T-cell (primary cell): ENCODE data around the gene CHRNA3. TPM values are rescaled to one million over a fixed set of nuclear protein-coding genes. Genes with fewer than 3 reads are reported as not detected.

Experiments
- ATAC-seq, 4 experiments: fragments of 200-7000 bp in 3 of 4; fragments of 150-1000 bp in 1 of 4; cut with Tn5 transposase; replicated peaks in 1 of 4; 1 replicate in 3 of 4; 2 replicates in 1 of 4; pipeline ENCODE4 v1.10.0; 2021; ENCODE audit warnings: moderate library complexity in 3 of 4, mild to moderate bottlenecking in 2 of 4, moderate number of reproducible peaks in 1 of 4
- CTCF ChIA-PET, 2 donors: fragments of 300-600 bp; sonication (Branson Sonifier 250); formaldehyde crosslinking; loops; one replicate each; lab custom pipeline; 2022; ENCODE audit warnings: antibody characterized with exemption in 2 of 2; lab: Charles Lee
- POLR2A ChIA-PET, 2 donors: fragments of 300-600 bp; sonication (Branson Sonifier 250); formaldehyde crosslinking; loops; one replicate each; lab custom pipeline; 2022; ENCODE audit warnings: antibody characterized with exemption in 2 of 2; lab: Charles Lee
- DNase-seq, 35 experiments: peaks; one replicate each; pipeline versions ENCODE4 v3.0.0 to v3.0.0-alpha.2; 2013 to 2023
- H3K27ac ChIP-seq: one replicate; pipeline ENCODE4 v1.5.1; 2013; ENCODE audit warnings: low read length
- H3K27me3 ChIP-seq, 2 experiments: replicated peaks in 1 of 2; 1 replicate in 1 of 2; 2 replicates in 1 of 2; pipeline versions ENCODE4 v1.6.1 to v1.7.0; 2013; ENCODE audit warnings: low read length in 1 of 2, mixed read lengths in 1 of 2; ENCODE audit not compliant: control insufficient read depth in 2 of 2, insufficient read depth in 2 of 2; ENCODE audit errors: extremely low read depth in 1 of 2
- H3K36me3 ChIP-seq, 2 donors: 1 replicate in 1 of 2; 2 replicates in 1 of 2; pipeline versions ENCODE4 v1.6.1 to v1.7.0; 2013; ENCODE audit warnings: low read length in 1 of 2; ENCODE audit not compliant: control insufficient read depth in 2 of 2, insufficient read depth in 1 of 2; ENCODE audit errors: extremely low read depth in 1 of 2
- H3K4me1 ChIP-seq, 2 experiments: 1 replicate in 1 of 2; 2 replicates in 1 of 2; pipeline versions ENCODE4 v1.6.1 to v1.7.0; 2013; ENCODE audit warnings: low read length in 2 of 2, mixed read lengths in 1 of 2; ENCODE audit not compliant: insufficient read depth in 2 of 2, control insufficient read depth in 1 of 2; ENCODE audit errors: extremely low read depth in 1 of 2
- H3K4me3 ChIP-seq, 2 donors: 1 replicate in 1 of 2; 2 replicates in 1 of 2; pipeline versions ENCODE4 v1.5.1 to v1.7.0; 2013; ENCODE audit warnings: mild to moderate bottlenecking in 2 of 2, low read length in 1 of 2, moderate library complexity in 1 of 2; ENCODE audit not compliant: control insufficient read depth in 1 of 2; ENCODE audit errors: extremely low read depth in 1 of 2
- H3K9me3 ChIP-seq: 2 replicates; pipeline ENCODE4 v1.7.0; 2013
- H3K27ac Mint-ChIP-seq, 2 donors: one replicate each; pipeline ENCODE4 v1.8.0; 2020 to 2021; ENCODE audit warnings: mild to moderate bottlenecking in 2 of 2, mixed read lengths in 2 of 2
- H3K27me3 Mint-ChIP-seq, 2 donors: one replicate each; pipeline ENCODE4 v1.8.0; 2021 to 2022; ENCODE audit warnings: mixed read lengths in 2 of 2
- H3K36me3 Mint-ChIP-seq: one replicate; pipeline ENCODE4 v1.8.0; 2021; ENCODE audit warnings: mixed read lengths
- H3K4me1 Mint-ChIP-seq, 3 donors: one replicate each; pipeline ENCODE4 v1.8.0; 2020 to 2022; ENCODE audit warnings: mixed read lengths in 3 of 3, mild to moderate bottlenecking in 1 of 3
- H3K4me3 Mint-ChIP-seq, 3 donors: one replicate each; pipeline ENCODE4 v1.8.0; 2020 to 2022; ENCODE audit warnings: mild to moderate bottlenecking in 3 of 3, mixed read lengths in 3 of 3, moderate library complexity in 3 of 3
- H3K9me3 Mint-ChIP-seq, 3 donors: one replicate each; pipeline ENCODE4 v1.8.0; 2020 to 2022; ENCODE audit warnings: mixed read lengths in 3 of 3
- WGBS: methylation state at CpG from one replicate; pipeline ENCODE4 v1.1.5; 2013; ENCODE audit warnings: missing lambda C conversion rate; ENCODE audit not compliant: insufficient coverage; 5-methylcytosine and 5-hydroxymethylcytosine counted together
- total RNA-seq, 35 experiments: library from RNA in 6 of 35; stranded (reverse) in 6 of 35; fragments of 120-200 nt in 1 of 35; gene quantifications; one replicate each; pipeline versions ENCODE4 v1.2.1 to v1.2.4 and lab custom pipeline; 2013 to 2026

CHRNA3 gene
- total RNA-seq (not detected), total RNA-seq (lab: John Stamatoyannopoulos, UW) (0 to 0.07 (median 0) reads per million in 29 experiments)
- not detected for total RNA-seq (2013)

GRCh38 chr15:78620527-78621421 is at the start of gene CHRNA3:
TSS of gene CHRNA3 (minus strand) at chr15:78620996. CDS start at chr15:78620794, 202 bp downstream.
- 4% methylated on average over 97 of the region's 102 CpGs for WGBS
- DNase-seq: no peak
- Histone ChIP-seq H3K27ac (no peak within 1 kb of the TSS), H3K36me3 (no peaks in the 10 kb centered on the region), H3K4me3 (peak within 1 kb of the TSS in 1 of 2 donors; percentile 67), H3K9me3 (no peaks in the 10 kb centered on the region), H3K4me1 (peaks cover 0 to 4% of the 10 kb centered on the region in 2 experiments), H3K27me3 (peaks cover 3 to 54% of the 10 kb centered on the region in 2 experiments)
- H3K27me3 Mint-ChIP-seq: peaks cover 43 to 54% of the 10 kb centered on the region in 2 donors
- peak within 1 kb of the TSS in 1 of 2 donors; percentile 24 for H3K27ac Mint-ChIP-seq
- H3K9me3 Mint-ChIP-seq: no peaks in the 10 kb centered on the region
- H3K36me3 Mint-ChIP-seq: no peaks in the 10 kb centered on the region
- no peak for ATAC-seq
- peaks cover 10 to 13% (median 11%) of the 10 kb centered on the region in 3 donors for H3K4me1 Mint-ChIP-seq
- peak within 1 kb of the TSS in 2 of 3 donors; percentile 44 to 45 for H3K4me3 Mint-ChIP-seq
- ChIA-PET CTCF (interaction anchor here in 1 of 2 donors (0.7 kb wide), 1 partner anchor 89 kb away, joined by 3 read pairs; no protein-coding TSS in a partner anchor), POLR2A (no interaction called here)

- Mint-ChIP-seq H3K4me1 (no peaks in the 10 kb centered on the region), H3K27ac (no peak overlapping the region), H3K4me3 (no peak overlapping the region), H3K9me3 (no peaks in the 10 kb centered on the region), H3K27me3 (peaks cover 7 to 16% of the 10 kb centered on the region in 2 donors), H3K36me3 (no peaks in the 10 kb centered on the region)
- Histone ChIP-seq H3K27ac (no peak overlapping the region), H3K9me3 (no peaks in the 10 kb centered on the region), H3K36me3 (no peaks in the 10 kb centered on the region), H3K27me3 (peaks cover 0 to 11% of the 10 kb centered on the region in 2 experiments), H3K4me1 (no peaks in the 10 kb centered on the region), H3K4me3 (no peak overlapping the region)
- ChIA-PET POLR2A (no interaction called here), CTCF (no interaction called here)
- no peak for ATAC-seq
- WGBS: 67% methylated on average over 1 of the region's 2 CpGs
- no peak for DNase-seq
Measured at GRCh38 chr15:78668987-78669386, 48.2 kb upstream of the CHRNA3 start.

- DNase-seq: no peak
- Mint-ChIP-seq H3K4me3 (no peak overlapping the region), H3K36me3 (no peaks in the 10 kb centered on the region), H3K9me3 (no peaks in the 10 kb centered on the region), H3K27me3 (peaks cover 7 to 16% of the 10 kb centered on the region in 2 donors), H3K4me1 (peaks cover 0 to under 1% (median 0%) of the 10 kb centered on the region in 3 donors), H3K27ac (no peak overlapping the region)
- no peak overlapping the region for H3K4me3 ChIP-seq
- ChIA-PET POLR2A (no interaction called here), CTCF (no interaction called here)
- no peaks in the 10 kb centered on the region for H3K36me3 ChIP-seq
- H3K27me3 ChIP-seq: peaks cover 0 to 11% of the 10 kb centered on the region in 2 experiments
- H3K27ac ChIP-seq: no peak overlapping the region
- no peaks in the 10 kb centered on the region for H3K9me3 ChIP-seq
- ATAC-seq: no peak
- no peaks in the 10 kb centered on the region for H3K4me1 ChIP-seq
- 86% methylated on average over 7 of the region's 8 CpGs for WGBS
Measured at GRCh38 chr15:78667578-78668236, 46.9 kb upstream of the CHRNA3 start.

- peaks cover 7 to 17% of the 10 kb centered on the region in 2 donors for H3K27me3 Mint-ChIP-seq
- POLR2A ChIA-PET: no interaction called here
- H3K4me1 Mint-ChIP-seq: peaks cover 0 to 2% (median 1%) of the 10 kb centered on the region in 3 donors
- no peaks in the 10 kb centered on the region for H3K9me3 Mint-ChIP-seq
- WGBS: no CpG with 5 or more reads among the region's 6 CpGs
- Histone ChIP-seq H3K4me3 (no peak overlapping the region), H3K9me3 (no peaks in the 10 kb centered on the region), H3K27ac (no peak overlapping the region), H3K4me1 (no peaks in the 10 kb centered on the region), H3K27me3 (peaks cover 0 to 16% of the 10 kb centered on the region in 2 experiments), H3K36me3 (no peaks in the 10 kb centered on the region)
- H3K36me3 Mint-ChIP-seq: no peaks in the 10 kb centered on the region
- CTCF ChIA-PET: no interaction called here
- DNase-seq (no peak), ATAC-seq (no peak)
- no peak overlapping the region for H3K4me3 Mint-ChIP-seq
- H3K27ac Mint-ChIP-seq: no peak overlapping the region
Measured at GRCh38 chr15:78666010-78666409, 45.2 kb upstream of the CHRNA3 start.

- no peaks in the 10 kb centered on the region for H3K9me3 Mint-ChIP-seq
- Histone ChIP-seq H3K27me3 (peaks cover 0 to 20% of the 10 kb centered on the region in 2 experiments), H3K36me3 (no peaks in the 10 kb centered on the region), H3K27ac (no peak overlapping the region), H3K4me3 (no peak overlapping the region), H3K4me1 (no peaks in the 10 kb centered on the region), H3K9me3 (no peaks in the 10 kb centered on the region)
- H3K4me3 Mint-ChIP-seq: no peak overlapping the region
- peaks cover 7 to 17% of the 10 kb centered on the region in 2 donors for H3K27me3 Mint-ChIP-seq
- H3K36me3 Mint-ChIP-seq: no peaks in the 10 kb centered on the region
- H3K4me1 Mint-ChIP-seq: peaks cover 0 to 2% (median 1%) of the 10 kb centered on the region in 3 donors
- CTCF ChIA-PET: interaction anchor here in 1 of 2 donors (0.7 kb wide), 1 partner anchor 10 kb away, joined by 3 read pairs; no protein-coding TSS in a partner anchor
- DNase-seq (no peak), ATAC-seq (no peak)
- WGBS: no CpG with 5 or more reads among the region's 1 CpG
- H3K27ac Mint-ChIP-seq: no peak overlapping the region
- POLR2A ChIA-PET: no interaction called here
Measured at GRCh38 chr15:78663703-78664102, 42.9 kb upstream of the CHRNA3 start.

GRCh38 chr15:78662028-78662427 is 41.2 kb upstream of the CHRNA3 start:
- POLR2A ChIA-PET: no interaction called here
- no peak for ATAC-seq
- 80% methylated on average over 5 of the region's 5 CpGs for WGBS
- Mint-ChIP-seq H3K27me3 (peaks cover 0 to 10% of the 10 kb centered on the region in 2 donors), H3K4me1 (peaks cover 0 to 2% (median 1%) of the 10 kb centered on the region in 3 donors), H3K27ac (no peak overlapping the region), H3K36me3 (no peaks in the 10 kb centered on the region), H3K9me3 (no peaks in the 10 kb centered on the region), H3K4me3 (no peak overlapping the region)
- H3K27me3 ChIP-seq: peaks cover 0 to 14% of the 10 kb centered on the region in 2 experiments
- CTCF ChIA-PET: no interaction called here
- no peak for DNase-seq
- no peaks in the 10 kb centered on the region for H3K36me3 ChIP-seq
- H3K4me3 ChIP-seq: no peak overlapping the region
- no peaks in the 10 kb centered on the region for H3K4me1 ChIP-seq
- H3K27ac ChIP-seq: no peak overlapping the region
- H3K9me3 ChIP-seq: no peaks in the 10 kb centered on the region
